Natural killer cell treated with Interleukin-12 subunit alpha and Interleukin-12 subunit beta and Interleukin-15 and Interleukin-18, amount 100 ng/mL, for 72 hours (primary cell): ENCODE results near the gene CALML5. TPM values are rescaled to one million over a fixed set of nuclear protein-coding genes. Genes with fewer than 3 reads are reported as not detected.
A peak's percentile ranks its signal among the peaks of the same experiment; 100 is the strongest.

ENCODE experiments used
- ATAC-seq, 2 donors: fragments of 150-1000 bp; cut with Tn5 transposase in 1 of 2; sonication (Bioruptor Pico), chemical (Tn5 transposase) in 1 of 2; 2 replicates each; pipeline ENCODE4 v1.10.0; 2021
- DNase-seq: peaks from one replicate; pipeline ENCODE4 v3.0.0; 2022; ENCODE audit warnings: low spot score
- H3K27ac Mint-ChIP-seq, 2 donors: 1 replicate in 1 of 2; 2 replicates in 1 of 2; pipeline ENCODE4 v1.8.0; 2022; ENCODE audit warnings: mixed read lengths in 2 of 2, mild to moderate bottlenecking in 1 of 2, moderate library complexity in 1 of 2
- H3K27me3 Mint-ChIP-seq, 2 donors: 1 replicate in 1 of 2; 2 replicates in 1 of 2; pipeline ENCODE4 v1.8.0; 2022; ENCODE audit warnings: mixed read lengths in 2 of 2
- H3K36me3 Mint-ChIP-seq: one replicate; pipeline ENCODE4 v1.8.0; 2022; ENCODE audit warnings: mixed read lengths
- H3K4me1 Mint-ChIP-seq, 2 donors: 1 replicate in 1 of 2; 2 replicates in 1 of 2; pipeline ENCODE4 v1.8.0; 2022; ENCODE audit warnings: low read depth in 2 of 2, mixed read lengths in 2 of 2, mild to moderate bottlenecking in 1 of 2
- H3K4me3 Mint-ChIP-seq: one replicate; pipeline ENCODE4 v1.8.0; 2022; ENCODE audit warnings: mixed read lengths
- H3K9me3 Mint-ChIP-seq: 2 replicates; pipeline ENCODE4 v1.8.0; 2022; ENCODE audit warnings: mixed read lengths
- total RNA-seq, 2 donors: library from RNA; stranded (reverse); gene quantifications; one replicate each; pipeline ENCODE4 v1.2.3, GENCODE V29; 2022

Gene CALML5
- total RNA-seq, 2 donors from 2014 or later = not detected

DNA sequence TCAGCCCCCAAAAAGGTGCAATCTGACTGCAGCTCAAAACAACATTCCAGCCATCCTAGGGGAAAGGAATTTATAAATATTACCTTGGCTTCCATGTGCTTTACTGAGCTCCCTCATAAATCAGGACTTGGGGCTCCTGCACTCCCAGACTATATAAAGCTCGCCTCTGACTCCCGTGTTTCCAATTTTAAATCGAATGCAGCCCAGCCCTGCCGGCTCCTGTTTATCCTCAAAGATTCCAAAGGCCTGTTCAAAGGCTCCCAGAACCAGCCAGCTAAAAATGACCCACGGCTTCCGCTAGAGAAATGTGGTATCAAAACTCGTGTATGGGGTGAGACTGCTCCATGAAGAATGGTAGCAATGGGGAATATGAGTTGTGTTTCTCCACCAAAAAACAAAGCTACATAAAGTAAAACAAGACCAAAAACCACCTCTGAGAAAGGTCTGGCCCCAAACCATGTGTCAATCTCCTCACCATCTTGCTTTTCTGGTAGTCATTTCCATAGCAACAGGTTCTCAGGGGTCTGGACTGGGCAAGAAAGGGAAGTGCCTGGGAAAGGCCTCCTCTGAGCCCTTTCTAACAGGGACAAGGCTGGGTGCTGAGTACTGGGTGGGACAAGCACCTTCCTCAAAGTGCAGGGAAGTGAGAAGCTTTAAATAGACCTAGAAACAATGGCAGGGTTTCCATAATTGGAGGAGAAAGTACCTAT is 30.5 kb upstream of the CALML5 start:
- ATAC-seq = no peak
- no peak overlapping the region for H3K4me3 Mint-ChIP-seq
- H3K27me3 Mint-ChIP-seq = peaks cover 0 to 5% of the 10 kb centered on the region in 2 donors
- no peak overlapping the region for H3K27ac Mint-ChIP-seq
- H3K9me3 Mint-ChIP-seq = no peaks in the 10 kb centered on the region
- H3K36me3 Mint-ChIP-seq = no peaks in the 10 kb centered on the region
- H3K4me1 Mint-ChIP-seq = no peaks in the 10 kb centered on the region
- DNase-seq = no peak

DNA sequence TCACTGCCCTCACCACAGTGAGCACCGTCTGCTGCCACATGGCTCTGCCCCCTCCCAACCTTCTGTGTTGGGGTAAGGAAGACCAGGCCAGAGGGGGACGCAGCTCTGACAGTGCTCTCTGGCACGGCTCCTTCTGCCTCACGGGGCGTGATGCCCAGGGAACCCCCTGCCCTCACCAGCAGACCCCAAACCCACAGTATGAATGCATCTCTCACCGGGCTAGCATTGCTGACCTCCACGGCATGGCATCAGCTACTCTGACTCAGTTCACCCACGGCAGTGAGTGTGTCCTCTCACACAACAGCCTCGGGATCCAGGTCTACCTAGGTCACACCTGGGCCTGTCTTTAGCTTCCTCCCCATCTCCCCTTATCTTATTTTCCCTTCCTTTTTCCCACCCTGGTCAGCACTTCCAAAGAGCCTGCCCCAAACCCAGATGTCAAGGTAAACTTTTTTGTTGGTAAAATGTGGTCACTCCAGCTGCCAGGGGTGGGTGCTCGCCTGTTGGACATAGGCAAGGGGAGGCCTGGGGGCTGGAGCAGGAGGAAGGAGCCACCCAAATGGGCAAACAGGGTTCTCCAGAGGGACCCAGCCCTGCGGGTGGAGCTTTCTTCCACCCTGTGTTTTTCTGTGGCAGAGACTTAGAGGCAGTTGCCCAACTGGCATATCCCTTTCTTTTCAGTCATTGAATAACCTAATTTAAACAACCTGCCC is 29.8 kb upstream of the CALML5 start:
- ATAC-seq (no peak), DNase-seq (peak; percentile 49)
- peaks cover 0 to 2% of the 10 kb centered on the region in 2 donors for H3K4me1 Mint-ChIP-seq
- no peaks in the 10 kb centered on the region for H3K9me3 Mint-ChIP-seq
- peaks cover 0 to 5% of the 10 kb centered on the region in 2 donors for H3K27me3 Mint-ChIP-seq
- H3K36me3 Mint-ChIP-seq = no peaks in the 10 kb centered on the region
- H3K4me3 Mint-ChIP-seq = no peak overlapping the region
- no peak overlapping the region for H3K27ac Mint-ChIP-seq

GRCh38 chr10:5527332-5528200 is 28.2 kb upstream of the CALML5 start:
- DNase-seq (peak; percentile 53), ATAC-seq (no peak)
- H3K27ac Mint-ChIP-seq = no peak overlapping the region
- peaks cover 0 to 2% of the 10 kb centered on the region in 2 donors for H3K27me3 Mint-ChIP-seq
- H3K4me3 Mint-ChIP-seq = no peak overlapping the region
- H3K36me3 Mint-ChIP-seq = no peaks in the 10 kb centered on the region
- peaks cover 0 to 2% of the 10 kb centered on the region in 2 donors for H3K4me1 Mint-ChIP-seq
- no peaks in the 10 kb centered on the region for H3K9me3 Mint-ChIP-seq

DNA sequence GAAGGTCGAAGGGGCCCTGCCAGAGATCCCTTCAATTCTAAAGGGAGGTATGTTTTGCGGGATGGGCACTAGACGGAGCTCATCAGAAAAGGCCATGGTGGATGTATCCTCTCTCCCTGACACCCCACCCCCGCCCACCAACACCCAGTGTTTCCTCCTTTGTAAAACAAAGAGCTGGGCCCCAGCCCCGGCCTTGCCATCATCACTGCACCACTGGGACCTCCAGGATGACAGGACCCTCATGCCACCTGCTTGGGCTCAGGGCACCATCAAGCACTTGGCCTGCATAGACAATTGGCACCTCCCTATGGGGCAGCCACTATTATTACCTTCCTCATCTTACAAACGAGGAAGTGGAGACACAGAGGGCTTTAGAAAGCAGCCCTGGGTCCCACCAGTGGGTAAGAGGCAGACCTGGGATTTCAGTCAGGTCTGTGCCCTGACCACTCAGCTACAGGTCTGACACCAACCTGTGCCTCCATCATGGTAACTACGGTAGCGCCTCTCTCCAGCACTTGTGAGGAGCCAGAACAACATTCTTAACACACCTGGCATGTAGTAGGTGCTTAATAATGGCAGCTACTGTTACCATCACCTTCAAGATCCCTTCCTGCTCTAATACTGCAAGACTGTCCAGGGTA is 27.4 kb upstream of the CALML5 start:
- Mint-ChIP-seq H3K36me3 (no peaks in the 10 kb centered on the region), H3K9me3 (no peaks in the 10 kb centered on the region), H3K27ac (no peak overlapping the region)

DNA sequence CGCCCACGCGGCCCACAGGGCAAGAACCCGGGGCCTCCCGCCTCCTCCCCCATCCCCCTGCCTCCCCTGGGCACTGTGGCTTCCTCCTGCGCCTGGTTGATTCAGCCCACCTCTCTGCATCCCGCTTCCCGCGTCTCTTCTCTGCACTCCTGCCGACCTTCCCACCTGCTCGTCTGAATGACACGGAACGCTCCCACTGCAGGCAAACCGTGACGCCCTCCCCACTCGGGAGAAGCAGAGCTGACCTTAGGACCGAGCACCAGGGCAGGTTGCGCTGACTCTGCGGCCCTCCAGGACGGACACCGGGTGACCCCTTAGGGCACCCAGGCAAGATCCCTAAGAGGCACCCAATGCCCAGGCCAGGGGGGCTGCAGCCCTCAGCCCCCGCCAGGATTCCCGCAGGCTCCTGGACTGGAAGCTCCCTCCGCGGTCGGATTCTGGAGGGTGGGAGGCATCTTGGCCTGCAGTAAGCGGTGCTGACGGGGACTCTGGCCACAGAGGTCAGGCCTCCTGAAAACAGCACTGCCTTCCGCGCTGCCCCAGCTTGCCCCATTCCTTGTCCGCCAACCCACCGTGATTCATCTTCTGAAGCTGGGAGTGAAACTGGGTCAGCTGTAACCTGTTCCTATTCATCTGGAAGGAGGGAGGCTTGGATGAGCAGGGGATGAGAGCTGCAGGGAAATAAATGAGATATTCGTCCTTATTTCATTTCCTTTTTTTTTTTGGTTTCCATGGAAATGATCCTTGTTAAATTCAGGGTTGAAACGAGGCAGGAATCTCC is 26.4 kb upstream of the CALML5 start:
- no peaks in the 10 kb centered on the region for H3K36me3 Mint-ChIP-seq
- H3K4me3 Mint-ChIP-seq = no peak overlapping the region
- peaks cover 0 to 2% of the 10 kb centered on the region in 2 donors for H3K4me1 Mint-ChIP-seq
- DNase-seq = peak; percentile 44
- peaks cover 0 to 2% of the 10 kb centered on the region in 2 donors for H3K27me3 Mint-ChIP-seq
- H3K9me3 Mint-ChIP-seq = no peaks in the 10 kb centered on the region
- ATAC-seq = no peak
- H3K27ac Mint-ChIP-seq = no peak overlapping the region

More for the DNA sequence above, 27.4 kb upstream of the CALML5 start:
- ATAC-seq (no peak), DNase-seq (no peak)
- H3K4me3 Mint-ChIP-seq = no peak overlapping the region
- H3K27me3 Mint-ChIP-seq = peaks cover 0 to 2% of the 10 kb centered on the region in 2 donors
- H3K4me1 Mint-ChIP-seq = peaks cover 0 to 2% of the 10 kb centered on the region in 2 donors

DNA sequence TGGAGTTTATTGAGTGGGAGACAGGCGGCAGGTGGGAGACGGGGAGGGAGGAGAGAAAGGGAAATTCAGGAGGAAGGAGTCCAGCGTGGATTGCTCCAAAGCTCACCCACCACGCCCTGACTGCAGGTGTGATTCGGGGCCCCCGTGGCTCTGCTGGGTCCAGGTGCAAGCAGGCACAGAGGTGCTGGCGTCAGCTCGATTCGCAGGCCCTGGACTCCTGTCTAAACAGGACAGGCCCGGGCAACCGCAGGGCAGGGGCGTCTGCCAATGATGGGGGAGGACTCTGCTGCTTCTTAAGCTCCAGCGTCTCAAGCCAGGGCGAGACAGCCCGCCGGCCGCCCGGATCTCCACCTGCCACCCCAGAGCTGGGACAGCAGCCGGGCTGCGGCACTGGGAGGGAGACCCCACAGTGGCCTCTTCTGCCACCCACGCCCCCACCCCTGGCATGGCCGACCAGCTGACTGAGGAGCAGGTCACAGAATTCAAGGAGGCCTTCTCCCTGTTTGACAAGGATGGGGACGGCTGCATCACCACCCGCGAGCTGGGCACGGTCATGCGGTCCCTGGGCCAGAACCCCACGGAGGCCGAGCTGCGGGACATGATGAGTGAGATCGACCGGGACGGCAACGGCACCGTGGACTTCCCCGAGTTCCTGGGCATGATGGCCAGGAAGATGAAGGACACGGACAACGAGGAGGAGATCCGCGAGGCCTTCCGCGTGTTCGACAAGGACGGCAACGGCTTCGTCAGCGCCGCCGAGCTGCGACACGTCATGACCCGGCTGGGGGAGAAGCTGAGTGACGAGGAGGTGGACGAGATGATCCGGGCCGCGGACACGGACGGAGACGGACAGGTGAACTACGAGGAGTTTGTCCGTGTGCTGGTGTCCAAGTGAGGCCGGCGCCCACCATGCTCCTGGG is 25.5 kb upstream of the CALML5 start, which contains the start of gene CALML3:
CALML3 (plus strand) TSS at position 321 of the 920 bp plus-strand sequence; CDS start at position 446, 125 bp downstream.
- H3K27ac Mint-ChIP-seq = no peak within 1 kb of the TSS
- peak in 1 of 2 donors; percentile 17 for ATAC-seq

GRCh38 chr10:5523796-5524574 is 24.6 kb upstream of the CALML5 start:
- Mint-ChIP-seq H3K9me3 (no peaks in the 10 kb centered on the region), H3K36me3 (no peaks in the 10 kb centered on the region), H3K4me3 (no peak overlapping the region), H3K4me1 (peaks cover 0 to 2% of the 10 kb centered on the region in 2 donors), H3K27ac (no peak overlapping the region), H3K27me3 (peaks cover 0 to 2% of the 10 kb centered on the region in 2 donors)
- ATAC-seq = no peak
- DNase-seq = peak; percentile 20

More for the DNA sequence above, 25.5 kb upstream of the CALML5 start, which contains the start of gene CALML3:
- H3K4me1 Mint-ChIP-seq = peaks cover 0 to 2% of the 10 kb centered on the region in 2 donors
- DNase-seq = peak; percentile 54
- H3K9me3 Mint-ChIP-seq = no peaks in the 10 kb centered on the region
- H3K27me3 Mint-ChIP-seq = peaks cover 0 to 2% of the 10 kb centered on the region in 2 donors
- no peak within 1 kb of the TSS for H3K4me3 Mint-ChIP-seq
- no peaks in the 10 kb centered on the region for H3K36me3 Mint-ChIP-seq

- Mint-ChIP-seq H3K27me3 (peaks cover 0 to 2% of the 10 kb centered on the region in 2 donors), H3K4me1 (peaks cover 0 to 2% of the 10 kb centered on the region in 2 donors), H3K36me3 (no peaks in the 10 kb centered on the region), H3K9me3 (no peaks in the 10 kb centered on the region), H3K27ac (no peak overlapping the region), H3K4me3 (no peak overlapping the region)
- DNase-seq = peak; percentile 25
- ATAC-seq = no peak
Observed at GRCh38 chr10:5522913-5523560, 23.7 kb upstream of the CALML5 start.

GRCh38 chr10:5519054-5519453 is 19.7 kb upstream of the CALML5 start:
- H3K36me3 Mint-ChIP-seq = no peaks in the 10 kb centered on the region
- peak; percentile 32 for DNase-seq
- no peaks in the 10 kb centered on the region for H3K9me3 Mint-ChIP-seq
- no peak overlapping the region for H3K4me3 Mint-ChIP-seq
- H3K27ac Mint-ChIP-seq = no peak overlapping the region
- no peak for ATAC-seq
- peaks cover 0 to 20% of the 10 kb centered on the region in 2 donors for H3K27me3 Mint-ChIP-seq
- no peaks in the 10 kb centered on the region for H3K4me1 Mint-ChIP-seq

DNA sequence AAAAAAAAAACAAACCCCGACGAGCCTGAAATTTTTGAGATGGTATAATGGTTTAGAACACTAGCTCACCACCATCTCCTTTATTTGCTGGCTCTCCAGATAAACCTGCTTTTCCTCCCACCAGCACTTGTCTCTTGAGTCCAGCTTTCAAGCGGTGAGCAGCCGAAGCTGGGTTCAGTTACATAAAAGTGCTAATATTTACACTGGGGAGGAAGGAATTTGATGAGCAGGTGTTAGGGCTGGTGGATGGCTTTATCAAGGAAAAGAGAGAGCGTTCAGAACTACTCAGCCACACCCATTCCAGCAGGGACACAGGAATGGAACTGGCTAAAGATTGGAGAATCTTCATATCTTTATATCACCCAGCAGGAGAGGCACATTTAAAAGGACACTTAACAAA is 18.8 kb upstream of the CALML5 start:
- ATAC-seq (no peak), DNase-seq (peak; percentile 13)
- H3K27me3 Mint-ChIP-seq = peaks cover 4 to 20% of the 10 kb centered on the region in 2 donors
- no peaks in the 10 kb centered on the region for H3K4me1 Mint-ChIP-seq
- no peak overlapping the region for H3K27ac Mint-ChIP-seq
- no peak overlapping the region for H3K4me3 Mint-ChIP-seq
- no peaks in the 10 kb centered on the region for H3K36me3 Mint-ChIP-seq
- H3K9me3 Mint-ChIP-seq = no peaks in the 10 kb centered on the region

- Mint-ChIP-seq H3K27ac (no peak overlapping the region), H3K27me3 (peaks cover 5 to 23% of the 10 kb centered on the region in 2 donors), H3K9me3 (no peaks in the 10 kb centered on the region), H3K4me1 (no peaks in the 10 kb centered on the region), H3K4me3 (no peak overlapping the region), H3K36me3 (no peaks in the 10 kb centered on the region)
- DNase-seq (no peak), ATAC-seq (no peak)
Observed at GRCh38 chr10:5517546-5517945, 18.2 kb upstream of the CALML5 start.
